Stimulated activated CD4-positive, alpha-beta T cell treated with anti-CD3 and anti-CD28 coated beads, Interleukin-4, amount 100 ng/mL, for 4 hours (primary cell): Measurements from ENCODE around the gene LHFPL5.

Experiments
- DNase-seq, 2 experiments: peaks; one replicate each; pipeline ENCODE4 v3.0.0-alpha.2; 2020

The LHFPL5 gene

DNA sequence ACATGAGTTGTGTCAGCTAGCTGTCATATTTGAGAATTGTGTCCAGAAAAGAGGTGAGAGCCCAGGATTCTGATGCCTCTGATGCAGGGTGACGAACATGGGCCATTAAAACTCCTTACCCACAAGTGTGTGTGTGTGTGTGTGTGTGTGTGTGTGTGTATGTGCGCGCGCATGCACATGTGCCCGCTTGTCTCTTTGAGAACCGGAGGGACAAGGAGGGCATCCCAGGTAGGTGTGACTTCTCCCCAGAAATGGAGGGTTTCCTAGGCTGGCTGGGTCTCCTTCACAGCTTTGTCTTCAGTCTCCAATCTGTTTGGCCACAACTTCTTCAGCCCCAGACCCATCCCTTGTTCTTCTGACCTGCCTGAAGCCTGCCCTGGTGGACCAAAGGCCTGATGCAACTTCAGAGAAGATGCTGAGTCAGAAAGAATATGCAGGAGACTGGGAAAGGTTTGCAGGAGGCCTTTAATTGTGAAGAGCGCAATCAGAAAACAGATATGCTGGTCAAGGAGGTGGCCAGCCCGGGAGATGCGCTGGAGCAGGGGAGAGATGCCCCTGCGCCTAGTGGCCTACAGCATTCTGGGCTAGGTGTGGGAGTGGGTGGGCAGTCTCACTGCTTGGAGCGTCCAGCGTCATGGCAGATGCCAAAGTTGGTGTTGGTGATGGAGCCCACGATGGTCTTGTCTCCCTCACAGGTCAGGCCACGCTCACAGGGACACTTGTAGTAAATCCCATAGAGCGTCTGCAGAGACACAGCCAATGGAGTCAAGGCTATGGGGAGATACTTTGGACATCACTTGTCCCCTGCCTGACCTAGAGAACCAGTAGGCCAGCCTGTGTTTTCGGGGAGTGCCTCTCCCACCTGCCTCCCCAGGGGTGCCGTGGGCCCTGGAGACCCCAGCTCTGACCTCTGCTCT lies 10.4 kb upstream of the LHFPL5 start:
- DNase-seq = no peak

DNA sequence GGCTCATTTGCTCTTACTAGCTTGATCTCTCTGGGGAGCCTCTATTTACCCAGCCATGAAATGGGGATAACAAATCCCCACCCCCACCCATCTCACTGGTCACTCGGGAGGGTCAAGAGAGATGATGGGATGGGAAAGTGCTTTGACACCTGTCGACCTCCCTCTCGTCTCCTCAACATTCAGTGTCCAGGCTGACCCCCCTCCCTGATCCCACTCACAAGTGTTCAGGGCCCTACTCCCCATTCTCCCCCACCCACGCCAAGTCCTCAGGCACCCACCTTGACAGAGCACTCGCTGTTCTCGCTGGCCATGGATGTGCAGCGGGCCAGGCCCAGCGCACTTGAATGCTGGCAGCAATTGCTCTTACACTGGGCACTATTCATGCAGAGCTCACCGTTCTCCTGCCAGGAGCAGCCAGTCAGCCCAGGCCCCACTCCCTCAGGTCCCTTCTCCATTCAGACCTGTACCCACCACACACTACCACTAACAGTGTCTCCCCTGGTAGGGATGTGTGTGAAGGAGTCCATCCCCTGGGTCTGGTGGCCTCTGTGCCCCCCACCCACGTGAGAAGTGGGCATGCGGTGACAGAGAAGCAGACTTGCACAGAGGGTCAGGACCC lies 9.6 kb upstream of the LHFPL5 start:
- DNase-seq = no peak

DNA sequence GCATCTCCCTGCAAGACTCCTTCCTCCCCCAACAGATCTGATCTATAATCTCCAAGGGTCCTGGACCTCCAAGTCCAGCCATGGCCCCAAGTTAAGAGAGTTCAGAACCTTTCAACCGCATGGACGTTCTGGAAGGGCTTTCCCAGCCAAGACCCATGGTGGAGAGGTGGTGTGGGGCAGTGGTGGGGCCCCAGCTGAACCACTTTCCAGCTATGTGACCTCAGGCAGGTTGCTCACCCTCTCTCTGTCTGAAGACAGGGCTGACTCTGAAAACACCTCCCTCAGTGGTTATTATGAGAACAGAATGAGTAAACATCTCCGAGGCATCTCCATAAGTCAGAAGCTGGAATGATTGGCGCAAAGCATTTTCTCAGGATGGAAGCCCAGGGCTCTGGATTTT lies 8.9 kb upstream of the LHFPL5 start:
- no peak for DNase-seq

DNA sequence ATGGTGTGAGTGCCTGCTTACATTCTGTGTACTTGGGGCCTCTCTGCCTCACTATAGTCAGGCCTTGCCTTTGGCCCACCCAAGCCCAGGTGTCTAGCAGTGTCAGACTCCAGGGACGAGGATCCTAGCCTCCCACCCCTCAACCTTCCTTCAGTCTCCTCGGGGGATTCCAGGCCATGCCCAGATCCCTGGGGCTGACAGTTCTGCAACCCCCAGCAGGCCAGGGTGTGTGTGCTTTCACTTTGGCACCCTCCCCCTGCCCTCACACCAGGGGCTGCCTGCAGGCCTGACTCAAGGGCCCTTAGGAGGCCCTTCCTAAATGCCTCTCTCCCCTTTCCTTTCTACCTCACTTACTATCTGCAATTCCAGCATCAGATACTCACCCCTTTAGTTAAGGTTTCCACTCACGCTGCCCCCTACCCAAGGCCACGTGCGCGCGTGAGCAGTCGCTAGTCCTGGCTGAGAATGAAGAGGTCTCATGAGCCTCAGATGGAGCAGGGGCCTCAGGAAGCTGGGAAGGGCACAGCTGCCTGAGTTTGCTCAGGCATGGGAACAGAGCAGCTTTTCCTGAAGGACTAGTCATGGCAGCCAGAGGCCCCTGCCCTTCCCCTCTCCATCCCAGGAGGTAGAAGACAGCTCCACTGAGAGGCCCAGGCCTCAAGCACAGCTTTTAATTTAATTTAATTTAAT lies 7.2 kb upstream of the LHFPL5 start:
- DNase-seq = no peak

DNA sequence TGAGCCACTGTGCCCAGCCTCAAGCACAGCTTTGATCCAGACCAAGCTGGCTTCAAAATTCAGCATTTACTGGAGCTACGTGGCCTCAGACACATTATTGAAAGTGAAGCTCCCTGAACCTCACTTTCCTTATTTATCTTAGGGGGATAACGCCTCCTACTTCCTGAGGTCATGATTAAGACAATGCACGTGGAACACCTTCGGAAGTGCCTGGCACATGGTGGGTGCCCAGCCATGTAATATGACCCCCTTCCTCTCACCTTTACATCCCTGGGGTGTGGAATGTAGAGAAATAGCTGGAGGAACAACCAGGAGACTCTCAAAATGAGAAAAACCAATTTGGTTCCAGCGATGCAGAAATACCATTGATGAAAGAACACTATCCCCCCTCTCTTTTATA lies 6.4 kb upstream of the LHFPL5 start:
- no peak for DNase-seq

DNA sequence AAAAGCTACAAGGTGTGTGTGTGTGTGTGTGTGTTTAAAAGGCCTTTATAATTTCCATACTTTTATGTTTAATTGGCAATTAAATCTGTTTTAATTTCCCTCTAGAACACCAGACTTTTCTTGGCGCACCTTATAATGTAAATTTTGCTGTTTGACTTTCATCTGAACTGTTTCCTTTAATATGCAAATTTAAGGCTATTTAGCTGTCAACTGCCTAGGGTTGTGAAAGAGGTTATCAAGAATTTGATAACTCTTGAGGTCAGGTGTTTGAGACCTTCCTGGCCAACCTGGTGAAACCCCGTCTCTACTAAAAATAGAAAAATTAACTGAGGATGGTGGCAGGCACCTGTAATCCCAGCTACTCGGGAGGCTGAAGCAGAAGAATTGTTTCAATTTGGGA lies 4.0 kb upstream of the LHFPL5 start:
- no peak for DNase-seq

DNA sequence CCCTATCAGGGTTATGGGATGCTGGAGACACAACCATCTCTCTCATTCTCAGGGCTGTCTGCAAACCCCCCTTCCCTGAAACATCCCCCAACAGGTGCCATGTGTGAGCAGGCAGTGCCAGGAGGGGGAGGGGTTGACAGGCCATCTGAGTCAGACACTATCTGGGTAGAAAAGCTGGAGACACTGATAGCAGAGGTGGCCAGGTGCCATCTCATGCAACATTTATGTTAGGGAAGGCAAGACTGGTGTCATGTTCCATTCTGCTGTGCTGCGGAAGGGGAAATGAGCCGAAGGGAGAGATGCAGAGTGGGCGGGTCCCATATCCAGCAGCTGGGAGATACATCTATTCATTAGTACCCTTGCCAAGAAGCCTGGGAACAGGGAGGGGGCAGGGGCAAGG lies 3.5 kb downstream of the LHFPL5 start:
- no peak for DNase-seq

DNA sequence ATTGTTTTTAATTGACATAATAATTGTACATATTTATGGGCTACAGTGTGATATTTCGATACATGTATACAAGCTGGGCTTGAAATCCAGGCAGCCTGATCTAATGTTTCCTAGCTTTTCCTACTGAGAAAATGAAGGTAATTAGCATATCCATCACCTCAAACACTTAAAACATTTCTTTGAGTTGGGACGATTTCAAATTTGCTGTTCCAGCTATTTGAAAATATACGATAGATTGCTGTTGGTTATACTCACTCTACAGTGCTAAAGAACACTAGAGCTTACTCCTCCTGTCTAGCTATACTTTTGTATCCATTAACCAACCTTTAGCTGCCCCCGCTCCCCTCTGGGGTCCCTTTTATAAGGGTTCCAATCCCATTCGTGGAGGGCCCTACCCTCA lies 4.7 kb downstream of the LHFPL5 start:
- DNase-seq = no peak

DNA sequence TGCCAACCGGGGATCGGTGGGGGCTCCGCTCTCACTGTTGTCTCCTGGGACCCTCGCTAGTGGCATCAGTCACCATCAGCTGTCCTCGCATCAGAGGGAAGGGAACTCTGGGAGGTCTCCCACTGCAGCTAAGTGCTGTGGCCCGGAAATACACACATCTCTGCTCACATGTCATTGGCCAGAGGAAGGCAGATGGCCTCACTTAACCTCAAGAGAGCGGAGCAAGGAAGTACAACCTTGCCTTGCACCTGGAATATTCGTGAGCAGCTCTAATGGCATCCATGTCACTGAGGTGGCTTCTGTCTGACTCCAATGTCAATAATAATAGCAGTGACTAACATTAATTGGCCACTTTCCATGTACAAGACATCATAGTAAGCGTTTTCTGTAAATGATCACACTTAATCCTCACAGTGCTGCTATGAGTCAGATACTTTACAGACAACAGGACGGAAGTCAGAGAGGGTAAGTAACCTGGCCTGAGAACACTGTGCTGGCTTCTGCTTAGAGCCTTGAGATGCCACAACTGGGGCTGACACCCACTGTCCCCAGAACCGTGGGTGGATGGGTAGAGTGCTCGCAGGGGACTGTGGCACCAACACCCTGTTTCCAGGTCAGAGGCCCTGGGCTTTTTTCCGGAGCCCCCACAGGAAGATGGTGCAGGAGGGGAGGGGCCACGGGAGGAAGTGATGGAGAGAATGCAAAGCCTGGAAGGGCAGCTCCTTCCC lies 6.0 kb downstream of the LHFPL5 start:
- no peak for DNase-seq

DNA sequence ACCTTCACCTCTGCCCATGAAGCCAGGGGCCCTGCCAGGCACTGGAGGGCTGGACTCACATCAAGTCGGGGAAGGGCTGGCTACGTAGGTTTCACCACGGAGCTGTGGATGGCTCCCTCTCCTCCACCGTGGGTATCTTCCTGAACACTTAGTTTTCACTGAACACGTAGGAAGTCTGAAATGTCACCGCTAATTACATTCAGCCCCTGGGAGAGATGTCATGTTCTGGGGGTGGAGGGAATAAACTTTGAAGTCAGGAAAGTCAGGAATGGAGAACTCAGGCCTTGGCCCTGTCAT lies 6.5 kb downstream of the LHFPL5 start:
- no peak for DNase-seq

DNA sequence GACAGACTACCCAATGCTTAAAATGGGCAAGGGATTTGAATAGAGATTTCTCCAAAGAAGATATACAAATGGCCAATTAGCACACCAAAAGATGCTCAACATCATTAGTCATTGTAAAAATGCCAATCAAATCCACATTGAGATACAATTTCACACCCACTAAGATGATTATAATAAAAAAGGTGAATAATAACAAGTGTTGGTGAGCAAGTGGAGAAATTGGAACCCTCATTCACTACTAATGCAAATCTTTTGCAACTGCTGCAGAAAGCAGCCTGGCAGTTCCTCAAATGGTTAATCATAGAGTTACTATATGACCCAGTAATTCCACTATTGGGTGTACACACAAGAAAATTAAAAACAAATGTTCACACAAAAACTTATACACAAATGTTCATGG lies 12.4 kb downstream of the LHFPL5 start:
- DNase-seq = no peak

DNA sequence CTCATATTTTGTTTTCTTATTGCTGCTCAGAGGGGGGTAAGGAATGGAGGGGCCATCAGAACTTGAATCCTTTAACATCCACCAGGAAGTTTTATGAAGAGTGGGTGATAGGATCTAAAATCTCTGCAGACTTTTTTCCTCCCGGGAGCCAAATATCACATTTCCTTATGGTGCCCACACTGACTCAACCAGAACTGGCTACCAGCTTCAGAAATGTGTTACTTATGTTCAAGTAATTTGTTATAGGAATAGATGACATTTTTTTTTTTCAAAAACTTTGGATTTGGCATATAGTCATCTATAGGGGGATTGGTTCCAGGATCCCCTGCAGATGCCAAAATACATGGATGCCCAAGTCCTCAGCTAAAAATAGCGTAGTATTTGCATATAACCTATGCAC lies 18.4 kb downstream of the LHFPL5 start:
- no peak for DNase-seq

DNA sequence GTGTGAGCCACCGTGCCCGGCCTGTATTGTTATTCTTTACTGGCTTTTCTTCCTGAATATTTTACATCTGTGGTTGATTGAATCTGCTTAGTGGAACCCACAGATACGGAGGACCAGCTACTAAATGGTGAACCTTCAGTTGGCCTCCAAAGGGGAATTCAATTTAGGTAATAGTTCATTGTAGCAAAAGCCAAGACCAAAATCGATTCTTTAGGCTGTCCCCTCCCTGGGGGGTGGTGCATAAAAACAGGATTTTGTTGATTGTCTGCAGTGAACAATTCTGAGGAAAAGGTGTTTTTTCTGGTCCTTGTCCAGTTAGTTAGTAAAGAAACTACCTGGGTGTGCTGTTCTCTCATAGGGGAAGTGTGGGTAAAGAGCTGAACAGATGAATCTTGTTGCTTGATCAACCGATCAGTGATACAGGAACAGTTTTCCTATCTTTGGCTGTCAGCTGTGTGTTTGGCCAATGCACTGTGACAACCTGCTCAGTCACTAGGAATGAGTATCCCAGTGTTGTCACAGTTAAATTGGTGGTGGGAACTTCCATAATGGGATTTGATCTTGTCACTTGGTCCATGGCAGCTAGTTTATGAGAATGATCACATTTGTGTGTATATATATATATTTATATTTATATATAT lies 19.5 kb downstream of the LHFPL5 start:
- no peak for DNase-seq

DNA sequence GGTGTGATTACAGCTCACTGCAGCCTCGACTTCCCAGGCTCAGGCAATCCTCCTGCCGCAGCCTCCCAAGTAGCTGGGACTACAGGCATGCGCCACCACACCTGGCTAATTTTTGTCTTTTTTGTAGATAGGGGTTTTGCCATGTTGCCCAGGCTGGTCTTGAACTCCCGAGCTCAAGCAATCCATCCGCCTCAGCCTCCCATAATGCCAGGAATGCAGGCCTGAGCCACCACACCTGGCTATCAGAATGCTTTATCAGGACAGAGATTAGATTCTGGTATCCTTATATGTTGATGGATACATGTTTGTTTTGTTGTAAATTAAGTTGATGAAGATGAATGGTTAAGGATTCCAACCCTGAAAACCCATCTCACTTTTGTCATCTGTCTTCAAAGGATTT lies 24.2 kb downstream of the LHFPL5 start:
- DNase-seq = no peak

DNA sequence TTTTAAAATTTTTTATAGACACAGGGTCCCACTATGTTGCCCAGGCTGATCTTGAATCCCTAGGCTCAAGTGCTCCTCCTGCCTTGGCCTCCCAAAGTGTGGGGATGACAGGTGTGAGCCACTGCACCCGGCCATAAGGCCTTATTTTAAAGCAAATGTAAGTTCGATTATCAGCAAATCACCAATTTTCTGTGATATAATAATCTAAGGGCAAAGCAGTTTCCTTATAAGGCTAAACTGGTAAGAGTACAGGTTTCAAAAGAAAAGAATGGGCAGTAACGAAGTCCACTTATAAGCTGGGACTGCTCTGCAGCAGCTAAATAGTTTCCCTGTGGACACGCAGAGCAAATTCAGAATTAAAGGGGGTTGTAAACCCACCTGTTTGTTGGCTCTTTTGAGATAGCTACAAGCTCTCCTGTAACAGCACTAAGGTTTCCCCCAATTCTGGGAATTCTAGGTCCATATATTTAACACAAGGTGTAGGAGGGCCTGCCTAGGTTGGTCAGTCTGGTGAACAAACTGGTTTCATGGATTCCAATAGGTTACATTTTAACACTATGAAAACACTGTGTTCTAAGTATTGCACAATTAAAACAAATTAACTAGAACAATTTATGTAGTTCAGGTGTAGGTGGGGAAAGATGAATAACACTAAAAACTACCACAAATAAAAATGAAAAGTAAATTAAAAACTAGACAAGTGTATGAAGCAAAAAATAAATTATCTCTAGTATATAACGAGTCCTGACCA lies 26.3 kb downstream of the LHFPL5 start:
- DNase-seq = no peak

DNA sequence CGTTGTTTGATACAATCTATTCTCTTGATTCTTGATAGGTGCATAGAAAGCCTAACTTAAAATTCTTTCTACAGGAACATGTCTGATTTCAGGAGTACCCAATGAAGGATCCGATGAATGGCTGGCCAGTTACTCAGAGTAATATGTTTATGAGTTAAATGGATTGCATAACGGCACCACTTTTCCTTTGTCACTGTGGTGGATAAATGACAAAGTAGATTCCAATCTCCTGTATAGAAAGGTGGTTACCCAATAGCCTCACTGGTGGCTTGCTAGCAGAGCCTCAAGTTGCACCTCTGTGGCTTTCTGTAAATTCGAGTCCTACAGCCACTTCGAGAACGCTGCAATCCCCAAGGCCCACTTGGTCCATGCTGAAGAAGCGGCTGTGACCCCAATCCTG lies 28.4 kb downstream of the LHFPL5 start:
- DNase-seq = no peak

DNA sequence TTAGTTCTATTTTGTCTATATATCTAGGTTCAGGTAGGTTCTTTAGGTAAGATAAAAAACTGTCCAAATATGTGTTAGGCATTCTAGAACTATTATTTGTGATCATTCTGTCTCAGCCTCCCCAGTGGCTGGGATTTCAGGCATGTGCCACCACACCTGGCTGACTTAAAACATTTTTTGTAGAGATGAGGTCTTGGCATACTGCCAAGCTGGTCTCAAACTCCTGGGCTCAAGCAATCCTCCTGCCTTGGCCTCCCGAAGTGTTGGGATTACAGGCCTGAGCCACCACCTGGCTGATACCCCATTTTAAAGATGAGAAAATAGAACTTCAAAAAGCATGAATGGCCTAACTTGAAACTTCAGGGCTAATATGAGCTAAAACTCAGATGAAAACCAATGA lies 33.9 kb downstream of the LHFPL5 start:
- DNase-seq = no peak

DNA sequence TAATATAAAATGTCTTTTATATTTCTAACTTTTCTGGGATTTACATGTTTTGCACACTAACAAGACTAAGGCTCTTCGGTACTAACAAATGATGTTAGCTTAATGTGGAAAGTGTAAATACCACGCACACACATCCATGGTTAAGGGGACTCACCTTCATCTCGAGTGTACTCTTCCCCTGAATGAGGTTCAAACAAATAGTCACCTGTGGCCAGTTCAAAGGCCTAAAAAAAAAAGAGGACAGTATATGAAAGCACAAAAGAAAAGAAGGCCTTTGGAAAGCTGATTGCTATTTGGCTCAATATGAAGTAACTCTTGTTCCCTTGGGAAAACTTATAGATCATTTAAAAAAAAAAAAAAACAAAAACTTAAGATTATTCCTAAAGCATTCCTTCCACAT lies 37.2 kb downstream of the LHFPL5 start:
- no peak for DNase-seq

DNA sequence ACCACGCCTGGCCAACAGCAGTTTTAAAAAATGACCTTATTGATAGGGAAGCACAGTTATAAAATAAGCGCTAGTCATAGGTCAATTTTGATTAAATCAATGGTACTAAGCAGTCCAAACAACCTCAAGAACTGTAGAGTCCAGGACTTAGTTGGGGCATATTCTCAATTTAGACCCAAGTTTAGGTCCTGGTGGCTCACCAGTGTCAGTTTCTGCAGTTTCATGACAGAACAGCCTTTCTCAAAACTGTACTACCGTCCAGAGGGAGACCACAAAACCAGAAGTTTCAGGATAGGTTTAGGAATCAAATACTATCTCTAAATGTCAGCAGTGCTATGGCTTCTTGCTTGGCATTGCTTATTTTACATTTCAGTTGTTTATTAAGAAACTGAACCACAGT lies 39.1 kb downstream of the LHFPL5 start:
- DNase-seq = no peak

DNA sequence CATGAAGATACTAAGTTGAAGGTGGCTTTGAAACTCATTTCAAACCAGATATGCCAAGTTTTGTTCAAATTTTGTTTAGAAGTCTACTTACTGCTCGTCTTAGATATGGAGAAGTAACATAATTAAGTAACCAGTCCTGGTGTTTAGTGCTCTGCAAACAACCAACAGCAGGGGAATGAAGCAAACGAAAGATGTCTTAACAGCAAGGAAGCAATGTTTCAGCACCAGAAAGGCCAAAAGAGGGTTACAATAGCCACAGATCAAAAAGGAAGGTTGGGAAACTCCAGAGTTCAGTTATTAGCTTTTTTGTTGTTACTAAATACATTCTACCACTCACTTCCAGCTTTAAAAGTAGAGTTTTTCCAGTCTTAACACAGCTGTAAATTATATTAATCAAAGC lies 45.1 kb downstream of the LHFPL5 start:
- DNase-seq = no peak

DNA sequence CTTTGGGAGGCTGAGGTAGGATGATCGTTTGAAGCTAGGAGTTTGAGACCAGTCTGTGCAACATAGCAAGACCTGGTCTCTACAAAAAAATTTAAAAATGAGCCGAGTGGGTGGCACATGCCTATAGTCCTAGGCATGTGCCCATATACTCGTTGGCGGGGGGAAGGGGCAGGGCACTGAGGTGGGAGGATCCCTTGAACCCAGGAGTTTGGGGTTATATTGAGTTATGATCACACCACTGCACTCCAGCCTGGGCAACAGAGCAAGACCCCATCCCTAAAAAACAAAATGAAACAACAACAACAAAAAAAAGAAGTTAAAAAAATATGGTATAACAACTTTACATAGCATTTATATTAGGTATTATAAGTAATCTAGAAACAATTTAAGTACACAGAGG lies 47.8 kb downstream of the LHFPL5 start:
- no peak for DNase-seq

DNA sequence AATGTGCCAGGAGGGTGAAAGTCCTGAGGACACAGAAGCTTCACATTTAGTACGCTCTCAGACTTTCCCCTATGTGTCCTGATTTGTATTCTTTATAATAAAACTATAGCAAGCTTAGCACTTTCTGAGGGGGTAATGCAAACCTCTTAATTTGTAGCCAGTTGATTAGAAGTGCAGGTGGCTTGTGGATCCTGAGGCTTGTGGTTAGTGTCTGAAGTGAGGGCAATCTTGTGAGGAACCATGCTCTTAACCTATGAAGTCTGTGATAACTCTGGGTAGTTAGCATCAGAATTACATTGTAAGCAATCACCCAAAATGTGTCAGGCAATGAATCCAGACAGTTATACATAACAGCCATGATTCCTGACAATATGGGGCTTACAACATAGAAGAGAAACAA lies 51.1 kb downstream of the LHFPL5 start:
- no peak for DNase-seq
